NCI-H2227 (cell line): ENCODE measurements around the gene CSF3R.
"Not testable (repeated sequence)": the region's sequence is repeated elsewhere in the genome, so short reads cannot be mapped to it uniquely, and the experiment has no call there.

Experiments used
- DNase-seq: peaks from one replicate; lab custom pipeline; 2025; ENCODE audit not compliant: unreplicated experiment; lab: John Stamatoyannopoulos, UW

CSF3R gene

GRCh38 chr1:36513676-36514473 lies 31.2 kb upstream of the CSF3R start:
- no peak for DNase-seq

- no peak for DNase-seq
Observed at GRCh38 chr1:36512842-36513241, 30.1 kb upstream of the CSF3R start.

- DNase-seq: no peak
Observed at GRCh38 chr1:36511804-36512798, 29.4 kb upstream of the CSF3R start.

GRCh38 chr1:36511220-36511619 lies 28.5 kb upstream of the CSF3R start:
- DNase-seq: not testable (repeated sequence)

GRCh38 chr1:36510418-36510817 lies 27.7 kb upstream of the CSF3R start:
- DNase-seq: no peak

GRCh38 chr1:36508257-36508656 lies 25.5 kb upstream of the CSF3R start:
- DNase-seq: no peak

- DNase-seq: no peak
Observed at GRCh38 chr1:36506276-36506920, 23.7 kb upstream of the CSF3R start.

GRCh38 chr1:36503733-36504132 lies 21.0 kb upstream of the CSF3R start:
- DNase-seq: no peak

GRCh38 chr1:36503159-36503558 lies 20.4 kb upstream of the CSF3R start:
- DNase-seq: no peak

GRCh38 chr1:36502616-36503015 lies 19.9 kb upstream of the CSF3R start:
- DNase-seq: no peak

- not testable (repeated sequence) for DNase-seq
Observed at GRCh38 chr1:36501911-36502310, 19.2 kb upstream of the CSF3R start.

GRCh38 chr1:36497207-36497606 lies 14.5 kb upstream of the CSF3R start:
- no peak for DNase-seq

GRCh38 chr1:36494971-36495370 lies 12.3 kb upstream of the CSF3R start:
- DNase-seq: no peak

GRCh38 chr1:36493524-36493923 lies 10.8 kb upstream of the CSF3R start:
- no peak for DNase-seq

- DNase-seq: no peak
Observed at GRCh38 chr1:36492491-36492890, 9.8 kb upstream of the CSF3R start.

- not testable (repeated sequence) for DNase-seq
Observed at GRCh38 chr1:36489258-36490051, 6.7 kb upstream of the CSF3R start.

GRCh38 chr1:36487906-36488305 lies 5.2 kb upstream of the CSF3R start:
- no peak for DNase-seq

GRCh38 chr1:36487336-36487725 lies 4.6 kb upstream of the CSF3R start:
- not testable (repeated sequence) for DNase-seq

GRCh38 chr1:36486439-36487335 lies 4.0 kb upstream of the CSF3R start:
- DNase-seq: peak; percentile 19

- no peak for DNase-seq
Observed at GRCh38 chr1:36486093-36486438, 3.4 kb upstream of the CSF3R start.
